ENCODE data around the gene S100Z. TPM values are rescaled to one million over a fixed set of nuclear protein-coding genes. Genes with fewer than 3 reads are reported as not detected.

S100Z gene
- total and polyA plus RNA-seq, 9 of the 15 experiments (the other 6 are each of a cell fraction or from before 2014, with no cell fraction given) = 0.15 to 0.42 (median 0.20) TPM; not detected in 6

- no peaks in the 10 kb centered on the region for H3K4me1 ChIP-seq (replicated peaks in 1 of 2; ENCODE audit: control insufficient read depth in 2 of 2, insufficient read depth in 2 of 2, low read length in 2 of 2)
- no peak overlapping the region for H3K9ac ChIP-seq (ENCODE audit: insufficient read depth in 1 of 2, low read depth in 2 of 2, low read length in 2 of 2)
- POLR2A ChIA-PET = interaction anchor here (0.6 kb wide), 1 partner anchor 574 kb away, joined by 6 read pairs; no protein-coding TSS in a partner anchor
- H3K4me2 ChIP-seq (ENCODE audit: insufficient read depth, low read length) = no peak overlapping the region
- DNase-seq (ENCODE audit: extremely low read depth in 1 of 4, low spot score in 3 of 4) (no peak), ATAC-seq (no peak), FAIRE-seq (no peak)
- H3K79me2 ChIP-seq (ENCODE audit: control insufficient read depth, insufficient read depth, low read length) = no peaks in the 10 kb centered on the region
- no peaks in the 10 kb centered on the region for H3K9me1 ChIP-seq (ENCODE audit: control insufficient read depth, insufficient read depth, low read length)
- CTCF ChIA-PET (ENCODE audit: low intra/inter-chr PET ratio) = no interaction called here
- no peaks in the 10 kb centered on the region for H3K36me3 ChIP-seq (ENCODE audit: control insufficient read depth, insufficient read depth, low read length)
- H4K20me1 ChIP-seq (replicated peaks; ENCODE audit: control insufficient read depth, insufficient read depth, low read length) = no peaks in the 10 kb centered on the region
- no peaks in the 10 kb centered on the region for H3K9me3 ChIP-seq (replicated peaks; ENCODE audit: control insufficient read depth, insufficient read depth, low read depth, low read length)
- intact Hi-C loops (cut with micrococcal nuclease) (no loop called here), in situ Hi-C loops (cut with MboI) (no loop called here)
- WGBS (ENCODE audit: insufficient coverage, low coverage, missing lambda C conversion rate) = 47% methylated on average over 4 of the region's 4 CpGs
- H2AFZ ChIP-seq (ENCODE audit: low read depth, low read length) = no peak overlapping the region
- no peak overlapping the region for H3K4me3 ChIP-seq
- no peak overlapping the region for H3K27ac ChIP-seq (ENCODE audit: extremely low read depth, low read depth, low read length)
- no TSS peak for BruUV-seq (replicated peaks)
- no peak for TF ChIP-seq NFIX (CRISPR knock-in tag; IDR thresholded peaks at IDR 0.05; ENCODE audit: low read depth)
- no peak for TF ChIP-seq TEAD2 (tag; IDR thresholded peaks at IDR 0.05)
- TF ChIP-seq BRD4 (IDR thresholded peaks at IDR 0.05) = no peak
- no peak for TF ChIP-seq TCF3 (CRISPR knock-in tag; IDR thresholded peaks at IDR 0.05)
- no peak for TF ChIP-seq HES1 (IDR thresholded peaks at IDR 0.05; ENCODE audit: low read depth)
- TF ChIP-seq CHD4 (IDR thresholded peaks at IDR 0.05; ENCODE audit: insufficient read depth, insufficient replicate concordance, low read depth, low read length, poor library complexity, severe bottlenecking) = no peak
- no peak for TF ChIP-seq ZNF764 (CRISPR knock-in tag; IDR thresholded peaks at IDR 0.05; ENCODE audit: low read depth)
- TF ChIP-seq ZNF140 (CRISPR knock-in tag; IDR thresholded peaks at IDR 0.05) = no peak
- no peak for TF ChIP-seq ETV6 (IDR thresholded peaks at IDR 0.05; ENCODE audit: borderline replicate concordance in 1 of 2, low read depth in 2 of 2, low read length in 1 of 2)
- no peak for TF ChIP-seq ETV6 (CRISPR knock-in tag; IDR thresholded peaks at IDR 0.05; ENCODE audit: borderline replicate concordance)
- TF ChIP-seq POU5F1 (IDR thresholded peaks at IDR 0.05; ENCODE audit: borderline replicate concordance, low read depth, low read length, partially characterized antibody) = no peak
- TF ChIP-seq NR2C2 (CRISPR knock-in tag; IDR thresholded peaks at IDR 0.05) = no peak
- no peak for TF ChIP-seq NR2C2 (tag; IDR thresholded peaks at IDR 0.05)
- TF ChIP-seq FOXP4 (CRISPR knock-in tag; IDR thresholded peaks at IDR 0.05; ENCODE audit: borderline replicate concordance) = no peak
- no peak for TF ChIP-seq NCOA6 (IDR thresholded peaks at IDR 0.05)
- 0 out of 5 replicates have a peak, but pooled peaks cover 0 to 6% of the 10 kb centered on the region in 2 experiments for H3K27me3 ChIP-seq (ENCODE audit: control insufficient read depth in 2 of 2, insufficient read depth in 2 of 2, low read length in 2 of 2)
Measured at GRCh38 chr5:76836585-76836984, 13.2 kb upstream of the S100Z start.
